Left ventricle myocardium superior (tissue), 1 donor: Measurements from ENCODE around the gene ANKRD40. TPM values are rescaled to one million over a fixed set of nuclear protein-coding genes. Genes with fewer than 3 reads are reported as not detected.

Source experiments
- ATAC-seq: fragments of 200-7000 bp; cut with Tn5 transposase; one replicate; pipeline ENCODE4 v1.9.1; 2020; ENCODE audit warnings: mild to moderate bottlenecking, moderate library complexity
- DNase-seq: peaks from one replicate; pipeline ENCODE4 v3.0.0-alpha.2; 2020
- intact Hi-C: fragments of 100-400 bp; cut with micrococcal nuclease; formaldehyde crosslinking; loops from one replicate; pipeline ENCODE4 v1.11.0; 2022
- total RNA-seq: library from RNA; stranded (reverse); fragmentation: NEBNext Ultra II Directional; extraction: Animal tissue kit (Norgen Biotek cat#: 25700); gene quantifications from one replicate; pipeline ENCODE4 v1.2.1, GENCODE V29; 2021
- donor health status: DM: no; HTN: yes; CAD: no; lungs with severe emphysema.

The ANKRD40 gene
- total RNA-seq, 1 donor from 2014 or later = 54.4 TPM

GRCh38 chr17:50660042-50660886 lies 47.5 kb downstream of the ANKRD40 start:
- intact Hi-C loops = no loop called here
- DNase-seq (peak; percentile 63), ATAC-seq (peak; percentile 82)

GRCh38 chr17:50659179-50659578 lies 48.5 kb downstream of the ANKRD40 start:
- intact Hi-C loops = no loop called here
- no peak for DNase-seq
- no peak for ATAC-seq

- DNase-seq = no peak
- no peak for ATAC-seq
- intact Hi-C loops = no loop called here
Observed at GRCh38 chr17:50658616-50659015, 49.1 kb downstream of the ANKRD40 start.

GRCh38 chr17:50657627-50658026 lies 50.1 kb downstream of the ANKRD40 start:
- DNase-seq = no peak
- intact Hi-C loops = no loop called here
- no peak for ATAC-seq

GRCh38 chr17:50657054-50657453 lies 50.7 kb downstream of the ANKRD40 start:
- ATAC-seq (no peak), DNase-seq (no peak)
- intact Hi-C loops = no loop called here

GRCh38 chr17:50656509-50656908 lies 51.2 kb downstream of the ANKRD40 start:
- intact Hi-C loops = no loop called here
- DNase-seq (no peak), ATAC-seq (no peak)

GRCh38 chr17:50653738-50654137 lies 54.0 kb downstream of the ANKRD40 start:
- no peak for DNase-seq
- no peak for ATAC-seq
- intact Hi-C loops = no loop called here

GRCh38 chr17:50651661-50652060 lies 56.1 kb downstream of the ANKRD40 start:
- DNase-seq = no peak
- intact Hi-C loops = no loop called here
- ATAC-seq = no peak

GRCh38 chr17:50649042-50649908 lies 58.4 kb downstream of the ANKRD40 start:
- intact Hi-C loops = no loop called here
- no peak for ATAC-seq
- no peak for DNase-seq

- DNase-seq (peak; percentile 0), ATAC-seq (no peak)
- intact Hi-C loops = no loop called here
Observed at GRCh38 chr17:50647187-50647586, 60.5 kb downstream of the ANKRD40 start.

GRCh38 chr17:50645748-50646682 lies 61.7 kb downstream of the ANKRD40 start:
- peak; percentile 0 for DNase-seq
- intact Hi-C loops = no loop called here
- ATAC-seq = no peak

Other genes starting within 250 kb of the ANKRD40 start
- gene CHAD, start 239.0 kb downstream of the ANKRD40 start, total RNA-seq = 0.32 TPM
- 55.9 TPM for gene RSAD1, start 229.1 kb downstream of the ANKRD40 start, total RNA-seq
- gene MYCBPAP, start 199.5 kb downstream of the ANKRD40 start, total RNA-seq = 0.55 TPM
- gene EPN3, start 175.2 kb downstream of the ANKRD40 start, total RNA-seq = 33.4 TPM
- 68.7 TPM for gene SPATA20, start 160.7 kb downstream of the ANKRD40 start, total RNA-seq
- 0.25 TPM for gene CACNA1G, start 147.2 kb downstream of the ANKRD40 start, total RNA-seq
- gene ABCC3, start 73.0 kb downstream of the ANKRD40 start, total RNA-seq = 0.37 TPM
- 53.3 TPM for gene LUC7L3, start 11.7 kb upstream of the ANKRD40 start, total RNA-seq
- not detected for gene ANKRD40CL, start 59.6 kb upstream of the ANKRD40 start, total RNA-seq
- 0.07 TPM for gene WFIKKN2, start 127.7 kb upstream of the ANKRD40 start, total RNA-seq
- gene TOB1, start 158.4 kb upstream of the ANKRD40 start, total RNA-seq = 107 TPM